ENCODE results near the gene RHOH.

- TF ChIP-seq MLX (CRISPR knock-in tag; conservative IDR thresholded peaks at IDR 0.05) (no peak), CTCF (IDR thresholded peaks at IDR 0.05 in 2 of 3, conservative IDR thresholded peaks at IDR 0.05 in 1 of 3; ENCODE audit: insufficient read depth in 2 of 3, low read depth in 1 of 3, low read length in 3 of 3) (no peak), ZFP91 (CRISPR knock-in tag; IDR thresholded peaks at IDR 0.05) (no peak), ZNF384 (IDR thresholded peaks at IDR 0.05; ENCODE audit: low read depth, low read length) (no peak), POLR2A (conservative IDR thresholded peaks at IDR 0.05) (no peak)
Measured at GRCh38 chr4:40280586-40280985, 83.8 kb downstream of the RHOH start.

Data from K562 (cell line).